H54 (cell line): ENCODE measurements around the gene MEF2B.

Source experiments
- DNase-seq: peaks from one replicate; pipeline ENCODE4 v3.0.0; 2011; ENCODE audit warnings: low spot score, mixed read lengths; ENCODE audit not compliant: insufficient read length
- FAIRE-seq: peaks from 3 replicates; lab custom pipeline; 2011; peaks lifted over from hg19 to GRCh38; lab: Jason Lieb, UNC
- POLR2A ChIP-seq: IDR thresholded peaks from 2 replicates; pipeline ENCODE4 v1.6.1; 2011; ENCODE audit warnings: low read depth, mild to moderate bottlenecking, low read length

Gene MEF2B

GRCh38 chr19:19170053-19170872, at the start of gene MEF2B:
Gene MEF2B, minus strand, starts transcription at chr19:19170263. Its CDS starts 19,528 bp downstream, at chr19:19150735.
- no peak for FAIRE-seq
- no peak for TF ChIP-seq POLR2A
- DNase-seq, result no peak

GRCh38 chr19:19218911-19219310, 48.8 kb upstream of the MEF2B start:
- FAIRE-seq, result no peak
- no peak for DNase-seq
- no peak for TF ChIP-seq POLR2A

GRCh38 chr19:19217099-19217498, 47.0 kb upstream of the MEF2B start:
- DNase-seq (no peak), FAIRE-seq (no peak)
- no peak for TF ChIP-seq POLR2A

- DNase-seq (no peak), FAIRE-seq (no peak)
- no peak for TF ChIP-seq POLR2A
Observed at GRCh38 chr19:19215792-19216191, 45.7 kb upstream of the MEF2B start.

- FAIRE-seq (no peak), DNase-seq (no peak)
- no peak for TF ChIP-seq POLR2A
Observed at GRCh38 chr19:19214892-19215291, 44.8 kb upstream of the MEF2B start.

- no peak for TF ChIP-seq POLR2A
- FAIRE-seq, result no peak
- no peak for DNase-seq
Observed at GRCh38 chr19:19214159-19214490, 44.1 kb upstream of the MEF2B start.

GRCh38 chr19:19213426-19214158, 43.5 kb upstream of the MEF2B start:
- no peak for TF ChIP-seq POLR2A
- FAIRE-seq (no peak), DNase-seq (no peak)

- FAIRE-seq (no peak), DNase-seq (no peak)
- no peak for TF ChIP-seq POLR2A
Observed at GRCh38 chr19:19212916-19213315, 42.9 kb upstream of the MEF2B start.

GRCh38 chr19:19211499-19212420, 41.7 kb upstream of the MEF2B start, which contains the start of gene NCAN:
Gene NCAN, plus strand, starts transcription at chr19:19211958. Its CDS starts 4,996 bp downstream, at chr19:19216954.
- no peak for DNase-seq
- no peak for FAIRE-seq

GRCh38 chr19:19209372-19209771, 39.3 kb upstream of the MEF2B start:
- DNase-seq (no peak), FAIRE-seq (no peak)
- TF ChIP-seq POLR2A, result no peak

More at GRCh38 chr19:19211499-19212420, 41.7 kb upstream of the MEF2B start, which contains the start of gene NCAN:
- TF ChIP-seq POLR2A, result no peak

GRCh38 chr19:19207637-19208572, 37.8 kb upstream of the MEF2B start:
- FAIRE-seq (no peak), DNase-seq (no peak)
- TF ChIP-seq POLR2A, result no peak

- TF ChIP-seq POLR2A, result no peak
- DNase-seq (no peak), FAIRE-seq (no peak)
Observed at GRCh38 chr19:19206938-19207337, 36.9 kb upstream of the MEF2B start.
